GM21526 (cell line): Measurements from ENCODE around the gene TMEM164.

Source experiments
- ATAC-seq: cut with Tn5 transposase; IDR thresholded peaks from one replicate; pipeline ENCODE4 v1.9.1; 2021; ENCODE audit warnings: moderate library complexity; ENCODE audit not compliant: unreplicated experiment, low FRiP score

TMEM164 gene

GRCh38 chrX:110062919-110063318 is 60.0 kb downstream of the TMEM164 start:
- ATAC-seq: no peak

DNA sequence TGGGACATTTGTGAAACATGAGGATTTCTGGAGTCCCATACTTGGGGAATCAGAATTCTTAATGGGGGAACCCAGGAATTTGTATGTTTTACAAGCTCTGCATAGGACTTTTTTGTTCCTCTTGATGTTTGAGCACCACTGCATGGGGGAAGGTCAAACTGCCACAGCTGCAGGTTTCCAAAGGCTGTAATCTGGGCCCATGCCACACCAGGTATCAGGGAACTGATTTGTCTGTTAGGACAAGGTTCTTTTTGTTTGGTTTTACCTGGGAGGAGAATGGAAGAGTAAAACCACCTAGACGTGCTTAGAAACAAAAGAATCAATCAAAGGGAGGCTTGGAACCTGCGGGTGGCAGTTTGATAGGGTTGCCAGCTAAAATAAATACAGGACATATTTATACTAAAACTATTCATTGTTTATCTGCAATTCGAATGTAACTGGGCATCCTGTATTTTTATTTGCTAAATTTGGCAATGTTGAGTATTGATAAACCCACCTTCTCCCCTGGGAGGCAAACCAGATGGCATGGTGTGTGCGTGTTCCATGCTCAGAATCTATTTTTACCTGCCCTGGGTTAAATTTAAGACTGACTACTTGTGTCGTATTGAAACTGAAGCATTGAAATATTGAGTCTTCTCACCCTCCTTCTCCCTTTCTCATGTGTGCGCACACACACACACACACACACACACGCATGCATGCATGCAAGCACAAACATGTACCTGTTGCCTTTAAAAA is 63.7 kb downstream of the TMEM164 start:
- ATAC-seq: no peak

- ATAC-seq: no peak
Measured at GRCh38 chrX:110070970-110071369, 68.1 kb downstream of the TMEM164 start.

DNA sequence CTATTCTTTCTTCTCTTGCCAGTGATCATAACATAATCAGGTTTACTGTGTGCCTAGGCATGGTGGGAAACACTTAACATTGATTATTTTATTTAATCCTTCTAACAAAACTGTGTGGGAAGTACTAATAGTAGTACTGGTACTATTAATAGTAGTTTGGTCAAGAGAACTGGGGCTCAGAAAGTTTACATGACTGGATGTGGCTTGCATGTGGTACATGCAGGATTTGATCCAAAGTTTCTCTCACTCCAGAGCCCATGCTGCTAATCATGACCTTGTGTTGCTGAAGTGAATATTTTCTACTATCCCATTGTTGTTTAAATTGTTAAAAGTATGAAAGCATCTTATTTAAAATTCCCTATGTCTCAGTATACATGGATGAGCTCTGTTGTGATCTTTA is 78.4 kb downstream of the TMEM164 start:
- no peak for ATAC-seq

DNA sequence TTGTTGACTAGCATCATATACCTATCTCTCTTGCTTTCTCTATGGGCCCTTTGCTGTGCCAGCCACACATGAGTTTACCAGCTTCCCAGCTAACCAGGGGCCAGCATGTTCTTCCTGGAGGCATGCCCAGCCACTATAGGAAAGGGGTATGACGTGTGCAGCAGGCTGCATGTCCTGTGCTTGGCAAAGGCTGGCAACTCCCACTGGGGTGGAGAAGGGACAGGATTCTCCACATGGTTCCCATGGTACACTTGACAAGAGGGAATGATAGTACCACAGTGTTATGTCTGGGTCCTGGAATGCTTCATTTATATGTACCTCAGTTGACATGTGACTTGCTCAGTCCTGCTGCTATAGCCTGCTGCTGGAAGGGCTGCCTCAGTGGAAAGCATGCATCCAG is 78.8 kb downstream of the TMEM164 start:
- no peak for ATAC-seq

DNA sequence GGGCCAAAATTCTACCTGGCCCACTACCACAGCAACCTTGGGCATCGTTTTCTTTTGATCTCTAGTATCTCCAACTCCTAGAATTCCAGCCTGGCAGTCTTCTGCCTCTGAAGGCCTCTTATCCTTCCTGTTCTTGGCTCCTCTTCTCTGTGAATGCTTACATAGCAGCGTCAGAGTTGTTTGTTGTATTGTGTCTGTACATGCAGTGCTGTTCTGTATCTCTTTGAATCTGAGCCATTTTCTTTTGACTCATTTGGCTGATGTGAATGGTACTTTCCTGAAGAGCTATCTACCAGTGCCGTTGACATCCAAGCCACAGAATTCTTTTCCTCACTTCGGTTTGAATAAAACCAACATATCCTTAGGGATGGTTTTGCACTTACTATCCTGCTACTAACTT is 79.2 kb downstream of the TMEM164 start:
- no peak for ATAC-seq

DNA sequence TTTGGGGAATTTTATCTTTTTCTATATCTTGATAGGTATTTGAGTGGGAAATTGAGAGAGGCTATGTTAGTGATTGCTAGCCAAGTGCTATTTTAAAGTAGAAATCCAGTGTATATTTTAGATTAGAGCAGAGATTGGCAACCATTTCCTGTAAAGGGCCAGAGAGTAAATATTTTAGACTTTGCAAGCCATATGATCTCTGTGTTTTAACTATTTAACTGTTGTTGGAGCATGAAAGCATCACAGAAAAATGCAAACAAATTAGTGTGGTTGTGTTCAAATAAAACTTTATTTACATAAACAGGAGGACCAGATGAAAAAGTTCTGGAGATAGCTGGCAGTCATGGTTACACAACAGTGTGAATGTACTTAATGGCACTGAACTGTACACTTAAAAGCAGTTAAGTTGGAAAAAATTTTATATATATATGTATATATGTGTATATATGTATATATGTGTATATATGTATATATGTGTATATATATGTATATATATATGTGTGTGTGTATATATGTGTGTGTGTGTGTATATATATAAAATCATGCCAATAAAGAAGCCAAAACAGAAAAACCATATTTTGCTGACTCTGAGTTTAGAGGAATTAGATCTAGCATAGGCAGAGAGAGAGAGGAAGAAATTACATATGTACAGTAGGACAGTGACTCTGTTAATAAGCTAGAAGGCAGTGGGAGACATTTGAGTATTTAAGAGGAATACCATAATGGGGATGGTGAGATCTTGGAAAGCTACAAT is 83.4 kb downstream of the TMEM164 start:
- ATAC-seq: no peak

DNA sequence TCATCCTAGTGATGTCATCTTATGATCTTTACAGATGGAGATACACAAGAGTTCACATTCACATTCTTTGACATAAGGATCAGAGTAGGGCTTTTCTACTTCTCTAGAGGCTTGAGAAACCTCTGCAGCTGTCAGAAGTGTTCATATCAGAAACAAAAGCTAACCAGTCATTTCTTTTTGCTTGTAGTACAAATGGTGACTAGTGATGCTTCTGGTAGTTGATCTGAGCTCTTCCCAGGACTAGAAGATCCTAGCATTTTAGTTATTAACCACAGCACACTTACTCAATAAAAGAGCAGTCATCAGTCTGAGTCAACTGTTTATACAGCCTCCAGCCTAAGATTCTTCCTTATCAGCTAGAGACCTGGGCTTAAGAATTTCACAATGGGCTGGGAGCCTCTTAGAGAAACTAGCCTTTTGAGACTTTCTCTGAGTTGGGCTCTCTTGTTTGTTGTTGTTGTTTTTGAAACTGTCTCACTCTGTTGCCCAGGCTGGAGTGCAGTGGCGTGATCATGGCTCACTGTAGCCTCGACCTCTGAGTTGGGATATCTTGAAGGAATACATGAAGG is 84.1 kb downstream of the TMEM164 start:
- no peak for ATAC-seq

GRCh38 chrX:110087485-110088356 is 84.8 kb downstream of the TMEM164 start:
- no peak for ATAC-seq

DNA sequence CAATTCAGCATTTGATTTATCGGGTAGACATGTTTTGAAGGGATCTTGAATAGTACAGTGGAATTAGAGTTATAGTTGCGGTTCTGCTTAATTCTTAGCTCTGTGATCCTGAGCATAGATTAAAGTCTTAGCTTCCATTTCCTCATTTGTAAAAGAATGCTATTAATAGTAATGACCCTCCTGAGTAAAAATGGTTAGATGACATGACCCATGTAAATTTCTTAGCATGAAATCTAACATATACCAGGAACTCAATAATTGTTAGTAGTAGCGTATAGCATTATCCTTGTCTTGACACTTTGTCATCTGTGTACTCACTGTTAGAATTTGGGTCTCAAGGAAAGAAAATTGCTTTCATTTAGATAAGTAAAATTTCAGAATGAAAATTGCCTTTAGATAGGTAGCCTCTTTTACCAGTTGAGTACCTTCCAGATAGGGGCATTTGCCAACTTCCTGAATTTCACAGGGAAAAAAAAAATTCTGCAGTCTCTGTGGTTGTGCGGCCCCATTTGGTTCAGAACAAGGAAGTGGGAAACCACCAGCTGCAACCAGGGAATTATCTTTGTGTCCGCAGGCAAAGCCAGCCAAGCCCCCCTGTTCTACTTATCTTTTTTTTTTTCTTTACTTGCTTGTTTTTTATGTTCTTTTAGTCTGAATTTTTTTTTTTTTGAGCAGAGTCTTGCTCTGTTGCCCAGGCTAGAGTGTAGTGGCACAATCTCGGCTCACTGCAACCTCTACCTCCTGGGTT is 86.9 kb downstream of the TMEM164 start:
- ATAC-seq: no peak

DNA sequence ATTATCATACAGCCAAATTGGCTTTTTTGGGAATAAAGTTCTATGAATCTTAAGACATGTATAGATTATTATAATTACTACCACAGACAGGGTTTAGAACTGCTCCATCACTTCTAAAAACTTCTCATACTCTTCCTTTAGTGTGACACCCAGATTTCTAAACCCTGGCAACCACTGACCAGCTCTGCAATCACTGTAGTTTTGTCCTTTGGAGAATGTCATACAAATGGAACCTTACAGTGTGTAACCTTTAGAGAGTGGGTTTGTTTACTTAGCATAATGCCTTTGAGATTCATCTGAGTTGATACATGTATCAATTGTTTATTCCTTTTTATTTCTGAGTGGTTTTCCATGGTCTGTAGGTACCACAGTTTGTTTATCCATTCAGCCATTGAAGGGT is 95.0 kb downstream of the TMEM164 start:
- no peak for ATAC-seq

DNA sequence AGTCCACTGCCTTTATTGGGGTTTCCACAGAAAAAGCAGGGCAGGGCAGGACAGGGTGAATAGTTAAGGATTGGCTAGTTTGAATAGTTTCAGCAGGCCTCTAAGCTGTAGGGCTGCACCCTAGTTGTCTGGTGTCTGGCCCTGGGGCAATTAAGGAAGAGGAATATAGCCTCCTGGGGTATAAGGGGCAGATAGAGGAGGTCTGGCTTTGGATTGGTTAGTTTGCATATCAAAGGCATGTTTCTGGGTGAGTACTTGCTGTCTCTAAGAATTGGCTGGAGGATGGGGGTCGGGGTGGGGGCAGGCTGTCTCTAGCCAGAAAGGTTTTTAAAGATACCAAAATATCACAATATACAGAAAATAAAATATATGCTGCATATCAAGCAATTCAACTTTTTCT is 100.4 kb downstream of the TMEM164 start:
- no peak for ATAC-seq

DNA sequence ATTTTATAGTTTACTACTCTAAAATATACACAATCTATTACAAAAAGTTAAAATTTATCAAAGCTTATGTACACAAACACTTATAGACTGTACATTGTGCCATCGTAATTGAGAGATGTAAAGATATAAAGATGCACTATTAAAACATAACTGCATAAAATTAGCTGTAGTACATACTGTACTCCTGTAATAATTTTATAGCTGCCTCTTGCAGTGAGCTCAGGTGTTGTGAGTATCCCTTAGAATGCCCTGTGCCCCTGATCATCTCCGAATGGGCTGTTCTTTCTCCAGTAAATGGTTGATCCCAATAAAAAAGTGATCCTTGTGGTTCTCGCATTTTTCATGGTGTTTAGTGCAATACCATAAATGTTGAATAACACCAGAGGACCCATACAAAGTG is 101.2 kb downstream of the TMEM164 start:
- ATAC-seq: no peak

- ATAC-seq: peak; percentile 61
Measured at GRCh38 chrX:110108381-110108821, 105.5 kb downstream of the TMEM164 start.

DNA sequence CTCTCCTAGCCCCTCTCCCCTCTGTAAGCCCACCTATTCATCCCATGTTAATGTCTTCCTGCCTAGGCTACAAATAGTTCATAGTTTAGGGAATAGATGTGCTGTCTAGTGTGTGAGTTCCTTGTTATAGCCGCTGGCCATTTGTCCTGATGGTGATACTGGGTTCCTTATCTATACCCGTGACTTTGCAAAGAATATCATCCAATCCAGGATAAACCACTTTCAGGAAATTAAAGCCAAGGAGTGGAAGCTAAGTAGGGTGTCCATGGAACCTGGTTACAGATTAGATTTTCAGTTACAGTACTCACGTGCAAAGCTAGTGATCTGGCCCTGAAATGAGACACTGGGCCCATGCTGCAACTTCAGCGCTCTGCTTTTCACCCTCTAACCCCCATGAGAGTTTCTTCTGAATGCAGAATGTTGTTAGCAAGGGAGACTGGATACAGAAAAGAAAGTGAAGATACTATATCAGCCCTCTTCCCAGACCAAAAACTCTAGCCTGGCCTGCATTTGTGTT is 111.4 kb downstream of the TMEM164 start:
- no peak for ATAC-seq

- no peak for ATAC-seq
Measured at GRCh38 chrX:110116066-110116980, 113.4 kb downstream of the TMEM164 start.

GRCh38 chrX:110118530-110118929 is 115.6 kb downstream of the TMEM164 start:
- no peak for ATAC-seq

- no peak for ATAC-seq
Measured at GRCh38 chrX:110119480-110119879, 116.6 kb downstream of the TMEM164 start.

- ATAC-seq: no peak
Measured at GRCh38 chrX:110120025-110120424, 117.1 kb downstream of the TMEM164 start.
